Measurements from ENCODE around the gene DAPK2.

DNA sequence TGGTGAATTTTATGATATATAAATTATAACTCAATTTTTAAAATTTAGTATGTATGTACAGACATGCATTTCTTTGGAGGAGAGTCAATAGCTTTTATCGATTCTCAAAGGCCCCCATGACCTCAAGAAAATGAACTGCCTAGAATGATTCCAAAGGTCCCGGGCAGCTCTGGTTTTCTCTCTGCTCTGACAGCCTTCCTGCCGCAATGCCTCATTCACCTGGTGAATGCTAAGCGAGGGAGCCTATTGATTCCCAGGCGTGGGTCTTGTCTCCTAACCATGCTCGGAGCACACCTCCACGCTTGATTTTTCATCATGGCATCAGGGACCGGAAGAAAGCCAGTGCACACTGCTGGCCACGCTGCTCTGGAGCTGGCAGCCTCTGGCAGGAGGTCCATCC, 132.9 kb downstream of the DAPK2 start:
- TF ChIP-seq, protein P1, sequence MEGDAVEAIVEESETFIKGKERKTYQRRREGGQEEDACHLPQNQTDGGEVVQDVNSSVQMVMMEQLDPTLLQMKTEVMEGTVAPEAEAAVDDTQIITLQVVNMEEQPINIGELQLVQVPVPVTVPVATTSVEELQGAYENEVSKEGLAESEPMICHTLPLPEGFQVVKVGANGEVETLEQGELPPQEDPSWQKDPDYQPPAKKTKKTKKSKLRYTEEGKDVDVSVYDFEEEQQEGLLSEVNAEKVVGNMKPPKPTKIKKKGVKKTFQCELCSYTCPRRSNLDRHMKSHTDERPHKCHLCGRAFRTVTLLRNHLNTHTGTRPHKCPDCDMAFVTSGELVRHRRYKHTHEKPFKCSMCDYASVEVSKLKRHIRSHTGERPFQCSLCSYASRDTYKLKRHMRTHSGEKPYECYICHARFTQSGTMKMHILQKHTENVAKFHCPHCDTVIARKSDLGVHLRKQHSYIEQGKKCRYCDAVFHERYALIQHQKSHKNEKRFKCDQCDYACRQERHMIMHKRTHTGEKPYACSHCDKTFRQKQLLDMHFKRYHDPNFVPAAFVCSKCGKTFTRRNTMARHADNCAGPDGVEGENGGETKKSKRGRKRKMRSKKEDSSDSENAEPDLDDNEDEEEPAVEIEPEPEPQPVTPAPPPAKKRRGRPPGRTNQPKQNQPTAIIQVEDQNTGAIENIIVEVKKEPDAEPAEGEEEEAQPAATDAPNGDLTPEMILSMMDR (IDR thresholded peaks at IDR 0.05): no peak
- no peak for TF ChIP-seq RAD21 (IDR thresholded peaks at IDR 0.05; ENCODE audit: low read length)
- TF ChIP-seq, protein P2, sequence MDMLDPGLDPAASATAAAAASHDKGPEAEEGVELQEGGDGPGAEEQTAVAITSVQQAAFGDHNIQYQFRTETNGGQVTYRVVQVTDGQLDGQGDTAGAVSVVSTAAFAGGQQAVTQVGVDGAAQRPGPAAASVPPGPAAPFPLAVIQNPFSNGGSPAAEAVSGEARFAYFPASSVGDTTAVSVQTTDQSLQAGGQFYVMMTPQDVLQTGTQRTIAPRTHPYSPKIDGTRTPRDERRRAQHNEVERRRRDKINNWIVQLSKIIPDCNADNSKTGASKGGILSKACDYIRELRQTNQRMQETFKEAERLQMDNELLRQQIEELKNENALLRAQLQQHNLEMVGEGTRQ (IDR thresholded peaks at IDR 0.05; ENCODE audit: borderline replicate concordance, low read depth, low read length): no peak
- no peak for TF ChIP-seq POLR2AphosphoS5 (IDR thresholded peaks at IDR 0.05; ENCODE audit: low read depth, low read length)

Measured in SK-N-SH (cell line).